ENCODE results near the gene NKIRAS1. TPM values are rescaled to one million over a fixed set of nuclear protein-coding genes. Genes with fewer than 3 reads are reported as not detected.

NKIRAS1 gene
- total RNA-seq (1 to 10 TPM; 6.1 to 7.2 TPM), polyA plus RNA-seq (5.3 TPM)

DNA sequence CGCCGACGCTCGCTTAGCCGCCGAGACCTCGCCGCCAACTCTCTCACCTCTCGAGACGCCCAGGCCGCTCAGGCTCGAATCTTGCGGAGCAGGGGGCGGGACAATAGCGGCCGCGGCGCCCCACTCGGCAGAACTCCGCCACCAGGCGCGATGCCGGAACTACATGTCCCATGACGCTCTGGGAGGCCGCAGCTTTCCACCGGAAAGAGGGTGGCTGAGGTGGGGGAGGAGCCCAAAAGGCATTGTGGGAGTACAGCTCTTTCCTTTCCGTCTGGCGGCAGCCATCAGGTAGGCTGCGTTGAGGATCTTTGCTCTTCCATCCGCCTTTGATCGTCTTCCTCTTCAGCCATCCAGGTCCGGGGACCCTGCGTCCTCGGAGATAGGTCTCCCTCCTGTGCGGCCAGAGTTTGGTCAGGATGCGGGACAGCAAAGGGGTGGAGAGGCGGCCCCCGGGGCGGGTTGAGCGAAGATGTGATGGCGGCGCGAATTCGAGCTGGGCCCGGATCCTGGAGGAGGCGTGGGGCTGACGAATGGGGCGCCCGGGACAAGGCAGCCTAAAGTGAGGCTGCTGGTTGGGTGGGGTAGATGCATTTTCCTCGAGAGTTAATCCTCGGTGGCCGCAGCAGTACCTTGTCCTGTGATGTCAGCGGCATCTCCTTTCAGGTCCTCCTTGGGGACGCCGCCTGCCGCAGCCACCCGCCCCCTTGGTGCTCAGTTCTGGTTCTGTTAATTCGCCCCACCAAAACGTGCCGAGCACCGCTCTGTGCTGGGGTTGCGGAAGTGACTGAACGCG, at the start of gene NKIRAS1, which contains the start of gene RPL15:
Gene NKIRAS1 (minus strand): TSS at position 105 of the 793 bp plus-strand sequence. CDS start 6,086 bp downstream, outside the sequence.
Gene RPL15 (plus strand): TSS at position 247 of the 793 bp plus-strand sequence. CDS start 728 bp downstream, outside the sequence.
- peaks cover 28% of the 10 kb centered on the region for H3K4me1 ChIP-seq (ENCODE audit: insufficient read depth, low read length)

GRCh38 chr3:23966328-23966727, 49.5 kb upstream of the NKIRAS1 start:
- H3K27me3 ChIP-seq (ENCODE audit: insufficient read depth, low read length, poor library complexity, severe bottlenecking) = no peaks in the 10 kb centered on the region
- CTCF ChIA-PET = no interaction called here
- no peaks in the 10 kb centered on the region for H3K4me1 ChIP-seq (ENCODE audit: insufficient read depth, low read length)
- no peaks in the 10 kb centered on the region for H3K9me3 ChIP-seq (ENCODE audit: low read length)
- Mint-ChIP-seq H3K27ac (peak overlapping the region in 1 of 8 donors; percentile 73), H3K36me3 (peaks cover 18 to 85% (median 25%) of the 10 kb centered on the region in 3 donors), H3K9me3 (no peaks in the 10 kb centered on the region), H3K4me1 (peaks cover 29 to 45% (median 32%) of the 10 kb centered on the region in 3 donors), H3K4me3 (peak overlapping the region in 1 of 7 donors; percentile 32), H3K27me3 (no peaks in the 10 kb centered on the region)
- no peak overlapping the region for H3K27ac ChIP-seq (ENCODE audit: low read depth, low read length)
- POLR2A ChIA-PET = no interaction called here
- H3K4me3 ChIP-seq (ENCODE audit: low read length) = no peak overlapping the region
- peaks cover 6% of the 10 kb centered on the region for H3K36me3 ChIP-seq (ENCODE audit: insufficient read depth, low read length)
- DNase-seq = no peak

More for the DNA sequence above, at the start of gene NKIRAS1, which contains the start of gene RPL15:
- POLR2A ChIA-PET = interaction anchor here (0.6 to 3.4 kb wide), 13 partner anchors 9 to 1866 kb away, joined by 3 to 32 read pairs (median 4); partner anchors contain the start of gene NGLY1
- H3K4me3 ChIP-seq (ENCODE audit: low read length) = peak within 1 kb of the TSS; percentile 94
- no peaks in the 10 kb centered on the region for H3K9me3 ChIP-seq (ENCODE audit: low read length)
- H3K27me3 Mint-ChIP-seq = peaks cover 0 to 5% of the 10 kb centered on the region in 2 donors
- peaks cover 41 to 70% (median 57%) of the 10 kb centered on the region in 3 donors for H3K4me1 Mint-ChIP-seq
- H3K27ac Mint-ChIP-seq = peak within 1 kb of the TSS; percentile 93 to 99 (median 98)
- H3K27me3 ChIP-seq (ENCODE audit: insufficient read depth, low read length, poor library complexity, severe bottlenecking) = no peaks in the 10 kb centered on the region
- CTCF ChIA-PET = interaction anchor here (0.7 to 2.6 kb wide), 7 partner anchors 10 to 81 kb away, joined by 3 to 8 read pairs (median 5); no protein-coding TSS in a partner anchor
- DNase-seq = peak; percentile 95 to 98 (median 97)
- peaks cover 4 to 55% (median 19%) of the 10 kb centered on the region in 3 donors for H3K36me3 Mint-ChIP-seq
- no peaks in the 10 kb centered on the region for H3K9me3 Mint-ChIP-seq
- H3K36me3 ChIP-seq (ENCODE audit: insufficient read depth, low read length) = peaks cover 20% of the 10 kb centered on the region
- peak within 1 kb of the TSS; percentile 98 to 100 (median 99) for H3K4me3 Mint-ChIP-seq
- peak within 1 kb of the TSS; percentile 88 for H3K27ac ChIP-seq (ENCODE audit: low read depth, low read length)

- Mint-ChIP-seq H3K27me3 (no peaks in the 10 kb centered on the region), H3K9me3 (no peaks in the 10 kb centered on the region), H3K4me1 (peaks cover 28 to 49% (median 33%) of the 10 kb centered on the region in 3 donors), H3K27ac (peak overlapping the region in 2 of 8 donors; percentile 10 to 48), H3K4me3 (peak overlapping the region in 1 of 7 donors; percentile 18), H3K36me3 (peaks cover 24 to 85% (median 27%) of the 10 kb centered on the region in 3 donors)
- H3K27ac ChIP-seq (ENCODE audit: low read depth, low read length) = no peak overlapping the region
- no peak overlapping the region for H3K4me3 ChIP-seq (ENCODE audit: low read length)
- no peaks in the 10 kb centered on the region for H3K27me3 ChIP-seq (ENCODE audit: insufficient read depth, low read length, poor library complexity, severe bottlenecking)
- H3K9me3 ChIP-seq (ENCODE audit: low read length) = no peaks in the 10 kb centered on the region
- DNase-seq = no peak
- ChIA-PET CTCF (interaction anchor here (0.7 kb wide), 1 partner anchor 142 kb away, joined by 5 read pairs; no protein-coding TSS in a partner anchor), POLR2A (no interaction called here)
- no peaks in the 10 kb centered on the region for H3K4me1 ChIP-seq (ENCODE audit: insufficient read depth, low read length)
- peaks cover 7% of the 10 kb centered on the region for H3K36me3 ChIP-seq (ENCODE audit: insufficient read depth, low read length)
These were observed 47.9 kb upstream of the NKIRAS1 start for GRCh38 chr3:23964537-23965235.

GRCh38 chr3:23961913-23962312, 45.1 kb upstream of the NKIRAS1 start:
- Histone ChIP-seq H3K27ac (ENCODE audit: low read depth, low read length) (no peak overlapping the region), H3K36me3 (ENCODE audit: insufficient read depth, low read length) (peaks cover 6% of the 10 kb centered on the region), H3K4me3 (ENCODE audit: low read length) (no peak overlapping the region), H3K27me3 (ENCODE audit: insufficient read depth, low read length, poor library complexity, severe bottlenecking) (no peaks in the 10 kb centered on the region), H3K9me3 (ENCODE audit: low read length) (no peaks in the 10 kb centered on the region), H3K4me1 (ENCODE audit: insufficient read depth, low read length) (no peaks in the 10 kb centered on the region)
- no peak for DNase-seq
- H3K9me3 Mint-ChIP-seq = no peaks in the 10 kb centered on the region
- CTCF ChIA-PET = no interaction called here
- H3K36me3 Mint-ChIP-seq = peaks cover 18 to 79% (median 27%) of the 10 kb centered on the region in 3 donors
- no peaks in the 10 kb centered on the region for H3K27me3 Mint-ChIP-seq
- POLR2A ChIA-PET = interaction anchor here (0.7 kb wide), 1 partner anchor 16 kb away, joined by 3 read pairs; no protein-coding TSS in a partner anchor
- H3K4me1 Mint-ChIP-seq = peaks cover 37 to 55% (median 41%) of the 10 kb centered on the region in 3 donors
- peak overlapping the region in 2 of 8 donors; percentile 18 to 29 for H3K27ac Mint-ChIP-seq
- peak overlapping the region in 1 of 7 donors; percentile 4 for H3K4me3 Mint-ChIP-seq

DNA sequence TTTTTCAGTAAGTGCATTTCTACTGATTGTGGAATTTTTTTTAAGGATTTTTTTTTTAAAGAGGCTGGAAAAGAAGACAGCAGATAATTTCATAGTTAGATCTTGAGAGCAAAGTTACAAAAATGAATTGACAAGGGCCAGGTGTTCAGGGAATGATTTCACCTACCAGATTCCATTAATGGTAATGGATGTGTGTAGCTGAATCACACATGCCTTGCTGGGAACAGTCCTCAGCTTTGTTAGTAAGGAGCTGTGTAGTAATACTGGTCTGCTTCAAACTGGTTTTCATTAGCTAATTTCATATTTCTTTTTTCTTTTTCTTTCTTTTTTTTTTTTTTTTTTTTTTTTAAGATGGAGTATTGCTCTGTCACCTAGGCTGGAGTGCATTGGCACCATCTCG, 44.3 kb upstream of the NKIRAS1 start:
- H3K36me3 Mint-ChIP-seq = peaks cover 23 to 78% (median 30%) of the 10 kb centered on the region in 3 donors
- Histone ChIP-seq H3K4me3 (ENCODE audit: low read length) (no peak overlapping the region), H3K9me3 (ENCODE audit: low read length) (no peaks in the 10 kb centered on the region), H3K27ac (ENCODE audit: low read depth, low read length) (no peak overlapping the region), H3K36me3 (ENCODE audit: insufficient read depth, low read length) (peaks cover 6% of the 10 kb centered on the region), H3K4me1 (ENCODE audit: insufficient read depth, low read length) (no peaks in the 10 kb centered on the region), H3K27me3 (ENCODE audit: insufficient read depth, low read length, poor library complexity, severe bottlenecking) (no peaks in the 10 kb centered on the region)
- ChIA-PET POLR2A (interaction anchor here (0.6 to 0.7 kb wide), 2 partner anchors 15 to 35 kb away, joined by 3 to 6 read pairs; no protein-coding TSS in a partner anchor), CTCF (no interaction called here)
- H3K4me1 Mint-ChIP-seq = peaks cover 43 to 59% (median 45%) of the 10 kb centered on the region in 3 donors
- peak overlapping the region in 3 of 8 donors; percentile 6 to 76 (median 10) for H3K27ac Mint-ChIP-seq
- no peak for DNase-seq
- H3K4me3 Mint-ChIP-seq = no peak overlapping the region
- no peaks in the 10 kb centered on the region for H3K9me3 Mint-ChIP-seq
- H3K27me3 Mint-ChIP-seq = no peaks in the 10 kb centered on the region

DNA sequence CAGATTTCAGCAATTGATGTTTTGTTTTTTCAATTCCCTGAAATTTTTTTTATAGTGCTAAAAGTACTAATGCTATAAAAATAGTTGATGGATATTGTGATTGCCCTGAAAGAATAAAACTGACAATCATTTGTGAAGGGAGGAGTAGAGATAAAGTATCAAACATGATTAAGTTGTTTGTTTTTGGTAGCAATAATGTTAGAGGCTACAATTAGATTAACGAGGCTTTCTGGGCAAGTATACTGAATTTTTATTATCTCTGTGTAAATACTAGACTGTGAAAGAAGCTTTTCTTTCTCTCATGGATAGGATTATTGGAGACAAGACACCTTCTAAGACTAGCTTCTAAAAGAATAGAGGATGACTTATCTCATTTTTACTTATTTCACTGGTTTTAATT, 43.9 kb upstream of the NKIRAS1 start:
- Mint-ChIP-seq H3K4me3 (no peak overlapping the region), H3K4me1 (peaks cover 44 to 59% (median 46%) of the 10 kb centered on the region in 3 donors), H3K27me3 (no peaks in the 10 kb centered on the region), H3K27ac (peak overlapping the region in 3 of 8 donors; percentile 6 to 76 (median 10)), H3K36me3 (peaks cover 23 to 77% (median 34%) of the 10 kb centered on the region in 3 donors), H3K9me3 (no peaks in the 10 kb centered on the region)
- DNase-seq = no peak
- ChIA-PET POLR2A (interaction anchor here (0.6 kb wide), 1 partner anchor 35 kb away, joined by 6 read pairs; no protein-coding TSS in a partner anchor), CTCF (no interaction called here)
- Histone ChIP-seq H3K27ac (ENCODE audit: low read depth, low read length) (no peak overlapping the region), H3K9me3 (ENCODE audit: low read length) (no peaks in the 10 kb centered on the region), H3K27me3 (ENCODE audit: insufficient read depth, low read length, poor library complexity, severe bottlenecking) (no peaks in the 10 kb centered on the region), H3K36me3 (ENCODE audit: insufficient read depth, low read length) (peaks cover 6% of the 10 kb centered on the region), H3K4me3 (ENCODE audit: low read length) (no peak overlapping the region), H3K4me1 (ENCODE audit: insufficient read depth, low read length) (no peaks in the 10 kb centered on the region)

- CTCF ChIA-PET = no interaction called here
- peak overlapping the region in 6 of 8 donors; percentile 28 to 76 (median 56) for H3K27ac Mint-ChIP-seq
- POLR2A ChIA-PET = no interaction called here
- Histone ChIP-seq H3K36me3 (ENCODE audit: insufficient read depth, low read length) (peaks cover 6% of the 10 kb centered on the region), H3K9me3 (ENCODE audit: low read length) (no peaks in the 10 kb centered on the region), H3K27ac (ENCODE audit: low read depth, low read length) (no peak overlapping the region), H3K27me3 (ENCODE audit: insufficient read depth, low read length, poor library complexity, severe bottlenecking) (no peaks in the 10 kb centered on the region), H3K4me1 (ENCODE audit: insufficient read depth, low read length) (no peaks in the 10 kb centered on the region), H3K4me3 (ENCODE audit: low read length) (no peak overlapping the region)
- H3K36me3 Mint-ChIP-seq = peaks cover 17 to 80% (median 32%) of the 10 kb centered on the region in 3 donors
- peak overlapping the region in 1 of 7 donors; percentile 38 for H3K4me3 Mint-ChIP-seq
- no peaks in the 10 kb centered on the region for H3K27me3 Mint-ChIP-seq
- H3K4me1 Mint-ChIP-seq = peaks cover 47 to 60% (median 52%) of the 10 kb centered on the region in 3 donors
- H3K9me3 Mint-ChIP-seq = no peaks in the 10 kb centered on the region
- no peak for DNase-seq
These were observed 42.5 kb upstream of the NKIRAS1 start for GRCh38 chr3:23959135-23959900.
